22Rv1 (cell line): ENCODE data around the gene TTLL9.

Source experiments
- H3K27ac ChIP-seq: fragments of 450-650 bp; 2 replicates; pipeline ENCODE4 v1.5.1; 2017
- CTCF ChIP-seq: fragments of 450-650 bp; IDR thresholded peaks from 2 replicates; pipeline ENCODE4 v1.5.1; 2017; ENCODE audit warnings: mild to moderate bottlenecking
- ZFX ChIP-seq: fragments of 450-650 bp; IDR thresholded peaks from 2 replicates; pipeline ENCODE4 v1.6.1; 2017; ENCODE audit warnings: antibody characterized with exemption, borderline replicate concordance

The TTLL9 gene

GRCh38 chr20:31869942-31870725, at the start of gene TTLL9, which contains the start of gene DUSP15:
Gene TTLL9 (plus strand): TSS chr20:31870634. CDS start chr20:31871127, 493 bp downstream.
Gene DUSP15 (minus strand): TSS chr20:31870527. CDS start chr20:31870337, 190 bp downstream.
- no peak within 1 kb of the TSS for H3K27ac ChIP-seq
- no peak for TF ChIP-seq CTCF
- TF ChIP-seq ZFX, result no peak

GRCh38 chr20:31821427-31821826, 49.0 kb upstream of the TTLL9 start:
- TF ChIP-seq ZFX (no peak), CTCF (no peak)
- H3K27ac ChIP-seq, result no peak overlapping the region

GRCh38 chr20:31822421-31823330, 47.8 kb upstream of the TTLL9 start:
- H3K27ac ChIP-seq, result no peak overlapping the region

GRCh38 chr20:31823360-31824124, 46.9 kb upstream of the TTLL9 start:
- H3K27ac ChIP-seq, result no peak overlapping the region
- TF ChIP-seq ZFX (no peak), CTCF (no peak)

More at GRCh38 chr20:31822421-31823330, 47.8 kb upstream of the TTLL9 start:
- TF ChIP-seq CTCF (peak; percentile 94), ZFX (no peak)

- H3K27ac ChIP-seq, result no peak overlapping the region
- TF ChIP-seq CTCF, result no peak
- TF ChIP-seq ZFX, result no peak
These were observed 46.3 kb upstream of the TTLL9 start for GRCh38 chr20:31824125-31824485.

GRCh38 chr20:31824554-31825313, 45.7 kb upstream of the TTLL9 start:
- H3K27ac ChIP-seq, result no peak overlapping the region

More at GRCh38 chr20:31824554-31825313, 45.7 kb upstream of the TTLL9 start:
- TF ChIP-seq ZFX (no peak), CTCF (no peak)
